OCI-LY3 (cell line): ENCODE measurements around the gene AP5B1.

Experiments
- H2AFZ ChIP-seq: fragments of 200-600, 300-600 bp; shearing (Covaris generic); 2 replicates; pipeline ENCODE4 v1.6.0; 2014; ENCODE audit warnings: antibody characterized with exemption, low read depth, low read length
- H3K27ac ChIP-seq: fragments of 200-600, 300-600 bp; sonication (generic); 2 replicates; pipeline ENCODE4 v1.5.1; 2014; ENCODE audit warnings: mild to moderate bottlenecking, low read length, moderate library complexity, mixed read lengths
- H3K27me3 ChIP-seq: fragments of 200-600, 300-600 bp; sonication (generic); 2 replicates; pipeline ENCODE4 v1.6.1; 2014; ENCODE audit warnings: low read depth, low read length, mixed read lengths
- H3K36me3 ChIP-seq: fragments of 200-600, 300-600 bp; sonication (generic); replicated peaks from 2 replicates; pipeline ENCODE3; 2014; ENCODE audit warnings: low read depth, low read length, mixed read lengths
- H3K4me1 ChIP-seq: fragments of 300-600, 200-600 bp; sonication (generic); 2 replicates; pipeline ENCODE4 v1.6.1; 2014; ENCODE audit warnings: low read length, mixed read lengths
- H3K4me2 ChIP-seq: fragments of 200-600, 300-600 bp; sonication (generic); 2 replicates; pipeline ENCODE4 v1.6.1; 2014; ENCODE audit warnings: low read length, mixed read lengths
- H3K4me3 ChIP-seq: fragments of 300-600, 200-600 bp; sonication (generic); 2 replicates; pipeline ENCODE4 v1.5.1; 2014; ENCODE audit warnings: antibody characterized with exemption, mild to moderate bottlenecking, low read length, moderate library complexity
- H3K79me2 ChIP-seq: fragments of 300-600, 200-600 bp; shearing (Covaris generic); 2 replicates; pipeline ENCODE4 v1.6.1; 2014; ENCODE audit warnings: mild to moderate bottlenecking, low read length, mixed read lengths
- H3K9ac ChIP-seq: fragments of 300-600, 200-600 bp; shearing (Covaris generic); 2 replicates; pipeline ENCODE4 v1.6.0; 2014; ENCODE audit warnings: mild to moderate bottlenecking, low read length, moderate library complexity
- H3K9me3 ChIP-seq: fragments of 200-600, 300-600 bp; shearing (Covaris generic); 2 replicates; pipeline ENCODE4 v1.6.1; 2014; ENCODE audit warnings: low read length, mixed read lengths; ENCODE audit not compliant: insufficient read depth
- H4K20me1 ChIP-seq: fragments of 200-600, 300-600 bp; sonication (generic); 2 replicates; pipeline ENCODE4 v1.6.1; 2016; ENCODE audit warnings: low read length, mixed read lengths; ENCODE audit not compliant: insufficient read depth
- EZH2phosphoT487 ChIP-seq: fragments of 200-600 bp; shearing (Covaris generic); IDR thresholded peaks from 2 replicates; pipeline ENCODE4 v1.6.1; 2018; ENCODE audit warnings: antibody characterized with exemption, mixed run types, low read depth
- TF ChIP-seq, protein P1 (sequence below): fragments of 200-600, 300-600 bp; sonication (generic); IDR thresholded peaks from 2 replicates; pipeline ENCODE4 v1.5.1; 2014; ENCODE audit warnings: antibody characterized with exemption, low read length, low read depth

AP5B1 gene

DNA sequence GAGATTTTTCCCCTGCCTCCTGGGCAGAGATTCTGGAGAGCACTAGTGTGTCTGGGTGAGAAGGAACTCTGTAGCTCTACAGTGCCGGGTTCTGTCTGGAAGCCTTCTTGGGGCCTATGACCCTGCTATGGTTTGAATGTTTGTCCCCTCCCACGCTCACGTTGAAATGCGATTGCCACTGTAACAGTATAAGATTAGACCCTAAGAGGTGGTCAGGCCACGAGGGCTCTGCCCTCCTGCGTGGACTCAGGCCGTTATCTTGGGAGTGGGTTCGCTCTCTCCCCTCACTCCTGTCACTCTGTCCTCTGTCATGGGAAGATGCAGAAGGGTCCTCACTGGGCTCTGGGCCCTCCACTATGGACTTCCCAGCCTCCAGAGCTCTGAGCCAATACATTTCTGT, 3.5 kb downstream of the AP5B1 start:
- H3K9me3 ChIP-seq: no peaks in the 10 kb centered on the region
- no peak overlapping the region for H3K9ac ChIP-seq
- H3K4me2 ChIP-seq: no peak overlapping the region
- H3K27ac ChIP-seq: no peak overlapping the region
- peaks cover 28% of the 10 kb centered on the region for H3K79me2 ChIP-seq
- H3K4me1 ChIP-seq: peaks cover 13% of the 10 kb centered on the region
- H3K27me3 ChIP-seq: no peaks in the 10 kb centered on the region
- no peak overlapping the region for H3K4me3 ChIP-seq
- H2AFZ ChIP-seq: no peak overlapping the region
- peaks cover 27% of the 10 kb centered on the region for H3K36me3 ChIP-seq
- H4K20me1 ChIP-seq: peaks cover 20% of the 10 kb centered on the region
- no peak for TF ChIP-seq EZH2phosphoT487
- TF ChIP-seq, protein P1, sequence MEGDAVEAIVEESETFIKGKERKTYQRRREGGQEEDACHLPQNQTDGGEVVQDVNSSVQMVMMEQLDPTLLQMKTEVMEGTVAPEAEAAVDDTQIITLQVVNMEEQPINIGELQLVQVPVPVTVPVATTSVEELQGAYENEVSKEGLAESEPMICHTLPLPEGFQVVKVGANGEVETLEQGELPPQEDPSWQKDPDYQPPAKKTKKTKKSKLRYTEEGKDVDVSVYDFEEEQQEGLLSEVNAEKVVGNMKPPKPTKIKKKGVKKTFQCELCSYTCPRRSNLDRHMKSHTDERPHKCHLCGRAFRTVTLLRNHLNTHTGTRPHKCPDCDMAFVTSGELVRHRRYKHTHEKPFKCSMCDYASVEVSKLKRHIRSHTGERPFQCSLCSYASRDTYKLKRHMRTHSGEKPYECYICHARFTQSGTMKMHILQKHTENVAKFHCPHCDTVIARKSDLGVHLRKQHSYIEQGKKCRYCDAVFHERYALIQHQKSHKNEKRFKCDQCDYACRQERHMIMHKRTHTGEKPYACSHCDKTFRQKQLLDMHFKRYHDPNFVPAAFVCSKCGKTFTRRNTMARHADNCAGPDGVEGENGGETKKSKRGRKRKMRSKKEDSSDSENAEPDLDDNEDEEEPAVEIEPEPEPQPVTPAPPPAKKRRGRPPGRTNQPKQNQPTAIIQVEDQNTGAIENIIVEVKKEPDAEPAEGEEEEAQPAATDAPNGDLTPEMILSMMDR: no peak

DNA sequence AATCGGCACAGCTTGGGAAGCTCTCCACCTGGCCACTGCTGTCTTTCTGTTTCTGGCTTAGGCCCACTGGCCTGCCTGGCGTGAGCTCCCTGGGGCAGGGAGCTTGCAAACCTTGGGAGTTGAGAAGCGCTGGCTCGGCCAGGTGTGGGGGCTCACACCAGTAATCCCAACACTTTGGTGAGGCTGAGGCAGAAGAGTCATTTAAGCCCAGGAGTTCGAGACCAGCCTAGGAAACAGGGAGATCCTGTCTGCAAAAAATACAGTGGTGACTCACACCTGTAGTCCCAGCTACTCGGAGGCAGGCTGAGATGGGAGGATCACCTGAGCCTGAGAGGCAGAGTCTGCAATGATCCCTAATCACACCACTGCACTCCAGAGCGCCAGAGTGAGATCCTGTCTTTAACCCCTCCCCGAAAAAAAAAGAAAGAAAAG, 4.0 kb downstream of the AP5B1 start:
- Histone ChIP-seq H3K79me2 (peaks cover 28% of the 10 kb centered on the region), H3K9ac (no peak overlapping the region), H3K27me3 (no peaks in the 10 kb centered on the region), H3K4me1 (peaks cover 8% of the 10 kb centered on the region), H4K20me1 (peaks cover 20% of the 10 kb centered on the region), H3K9me3 (no peaks in the 10 kb centered on the region), H3K27ac (no peak overlapping the region), H3K36me3 (peaks cover 27% of the 10 kb centered on the region), H2AFZ (no peak overlapping the region), H3K4me3 (no peak overlapping the region), H3K4me2 (no peak overlapping the region)
- no peak for TF ChIP-seq EZH2phosphoT487
- TF ChIP-seq, protein P1: no peak

DNA sequence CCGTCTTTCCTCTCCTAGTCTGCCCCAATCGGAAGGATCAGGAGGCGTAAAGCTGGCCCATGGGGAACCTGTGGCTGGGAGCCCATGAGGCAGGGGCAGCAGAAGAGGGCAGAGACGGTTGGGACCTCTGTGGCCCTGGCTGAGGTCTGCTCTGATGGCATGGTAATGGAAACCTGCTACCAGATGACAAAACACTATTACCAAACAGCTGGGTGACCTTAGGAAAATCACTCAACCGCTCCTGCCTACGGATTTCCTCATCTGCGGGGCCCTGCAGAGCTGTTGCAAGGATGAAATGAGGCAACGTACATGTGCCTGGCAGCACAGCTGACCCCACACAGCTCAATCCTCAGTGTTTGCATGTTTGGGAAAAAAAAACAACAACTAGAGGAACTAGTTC, 4.6 kb downstream of the AP5B1 start:
- Histone ChIP-seq H3K9me3 (no peaks in the 10 kb centered on the region), H3K9ac (no peak overlapping the region), H3K4me1 (peaks cover 4% of the 10 kb centered on the region), H4K20me1 (peaks cover 20% of the 10 kb centered on the region), H3K4me2 (no peak overlapping the region), H3K79me2 (peaks cover 28% of the 10 kb centered on the region), H3K27me3 (no peaks in the 10 kb centered on the region), H3K4me3 (no peak overlapping the region), H3K36me3 (peaks cover 27% of the 10 kb centered on the region), H2AFZ (no peak overlapping the region), H3K27ac (no peak overlapping the region)
- no peak for TF ChIP-seq EZH2phosphoT487
- TF ChIP-seq, protein P1: no peak

DNA sequence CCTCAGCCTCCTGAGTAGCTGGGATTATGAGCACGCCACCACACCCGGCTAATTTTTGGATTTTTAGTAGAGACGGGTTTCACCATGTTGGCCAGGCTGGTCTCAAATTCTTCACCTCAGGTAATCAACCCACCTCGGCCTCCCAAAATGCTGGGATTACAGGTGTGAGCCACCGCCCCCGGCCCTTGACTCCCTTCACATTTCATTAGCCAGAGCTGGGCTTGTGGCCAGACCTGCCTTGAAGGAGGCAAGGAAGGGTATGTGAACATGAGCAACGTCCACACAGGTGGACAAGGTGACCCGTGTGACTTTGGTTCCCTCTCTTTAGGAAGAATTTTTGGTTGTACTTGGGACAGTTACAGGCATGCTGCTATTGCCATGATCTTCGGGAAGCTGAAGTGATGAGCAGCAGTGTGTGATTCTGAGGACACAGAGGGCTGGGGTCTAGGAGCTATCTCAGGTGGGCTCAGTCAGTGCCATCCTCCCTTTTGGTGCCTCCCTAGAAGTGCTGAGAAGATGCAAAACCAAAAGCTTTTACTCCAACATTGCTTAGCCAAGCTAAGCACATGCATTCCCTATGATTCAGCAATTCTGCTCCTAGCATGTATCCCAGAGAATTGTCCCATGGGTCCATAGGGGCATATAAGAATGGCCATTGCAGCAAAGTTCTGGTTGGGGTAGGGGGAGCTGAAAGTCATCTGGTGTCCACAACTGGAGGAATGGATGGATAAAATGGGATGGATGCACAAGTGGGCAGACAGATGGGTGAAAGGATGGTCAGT, 6.1 kb downstream of the AP5B1 start:
- Histone ChIP-seq H3K4me1 (peaks cover 4% of the 10 kb centered on the region), H3K36me3 (peaks cover 27% of the 10 kb centered on the region), H3K79me2 (peaks cover 19% of the 10 kb centered on the region), H3K4me3 (no peak overlapping the region), H4K20me1 (peaks cover 19% of the 10 kb centered on the region), H3K4me2 (no peak overlapping the region), H3K27ac (no peak overlapping the region), H3K9ac (no peak overlapping the region), H3K9me3 (no peaks in the 10 kb centered on the region), H2AFZ (no peak overlapping the region), H3K27me3 (no peaks in the 10 kb centered on the region)
- TF ChIP-seq, protein P1: no peak
- no peak for TF ChIP-seq EZH2phosphoT487
